ENCODE measurements around the gene SPATS2L. TPM values are rescaled to one million over a fixed set of nuclear protein-coding genes. Genes with fewer than 3 reads are reported as not detected.

Gene SPATS2L
- total RNA-seq, 4 donors from 2014 or later, result 68.1 to 115 (median 94.9) TPM

- TF ChIP-seq, protein P1, sequence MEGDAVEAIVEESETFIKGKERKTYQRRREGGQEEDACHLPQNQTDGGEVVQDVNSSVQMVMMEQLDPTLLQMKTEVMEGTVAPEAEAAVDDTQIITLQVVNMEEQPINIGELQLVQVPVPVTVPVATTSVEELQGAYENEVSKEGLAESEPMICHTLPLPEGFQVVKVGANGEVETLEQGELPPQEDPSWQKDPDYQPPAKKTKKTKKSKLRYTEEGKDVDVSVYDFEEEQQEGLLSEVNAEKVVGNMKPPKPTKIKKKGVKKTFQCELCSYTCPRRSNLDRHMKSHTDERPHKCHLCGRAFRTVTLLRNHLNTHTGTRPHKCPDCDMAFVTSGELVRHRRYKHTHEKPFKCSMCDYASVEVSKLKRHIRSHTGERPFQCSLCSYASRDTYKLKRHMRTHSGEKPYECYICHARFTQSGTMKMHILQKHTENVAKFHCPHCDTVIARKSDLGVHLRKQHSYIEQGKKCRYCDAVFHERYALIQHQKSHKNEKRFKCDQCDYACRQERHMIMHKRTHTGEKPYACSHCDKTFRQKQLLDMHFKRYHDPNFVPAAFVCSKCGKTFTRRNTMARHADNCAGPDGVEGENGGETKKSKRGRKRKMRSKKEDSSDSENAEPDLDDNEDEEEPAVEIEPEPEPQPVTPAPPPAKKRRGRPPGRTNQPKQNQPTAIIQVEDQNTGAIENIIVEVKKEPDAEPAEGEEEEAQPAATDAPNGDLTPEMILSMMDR (IDR thresholded peaks at IDR 0.05), result no peak
- peak; percentile 97 for ATAC-seq (ENCODE audit: low FRiP score)
- DNase-seq (ENCODE audit: low spot score), result no peak
These were observed 160.2 kb downstream of the SPATS2L start for GRCh38 chr2:200466425-200467418.

- TF ChIP-seq, protein P1 (IDR thresholded peaks at IDR 0.05), result no peak
- no peak for ATAC-seq (ENCODE audit: low FRiP score)
- DNase-seq (ENCODE audit: low spot score), result no peak
These were observed 161.6 kb downstream of the SPATS2L start for GRCh38 chr2:200467806-200468681.

GRCh38 chr2:200469708-200470211, 163.3 kb downstream of the SPATS2L start:
- ATAC-seq (ENCODE audit: low FRiP score) (no peak), DNase-seq (ENCODE audit: low spot score) (no peak)
- TF ChIP-seq, protein P1 (IDR thresholded peaks at IDR 0.05), result no peak

DNA sequence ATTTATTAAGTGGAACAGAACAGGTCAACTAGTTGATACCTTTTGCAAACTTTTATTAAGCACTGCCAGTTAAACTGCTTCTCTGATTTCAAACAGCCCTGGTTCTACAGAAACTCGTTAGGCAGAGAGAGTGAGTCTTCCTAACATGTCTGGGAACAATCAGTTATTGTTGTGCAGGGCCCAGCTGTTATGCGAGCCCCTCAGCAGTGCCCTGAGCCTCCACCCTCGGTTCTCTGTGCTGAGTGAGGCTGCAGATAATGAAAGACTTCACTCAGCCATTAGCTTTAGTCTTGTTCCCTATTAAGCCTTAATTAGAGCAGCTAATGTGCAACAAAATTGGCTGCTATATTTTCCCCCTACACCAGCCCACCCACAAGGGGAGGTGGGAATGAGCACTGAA, 163.7 kb downstream of the SPATS2L start:
- ATAC-seq (ENCODE audit: low FRiP score), result no peak
- TF ChIP-seq, protein P1 (IDR thresholded peaks at IDR 0.05), result no peak
- no peak for DNase-seq (ENCODE audit: low spot score)

DNA sequence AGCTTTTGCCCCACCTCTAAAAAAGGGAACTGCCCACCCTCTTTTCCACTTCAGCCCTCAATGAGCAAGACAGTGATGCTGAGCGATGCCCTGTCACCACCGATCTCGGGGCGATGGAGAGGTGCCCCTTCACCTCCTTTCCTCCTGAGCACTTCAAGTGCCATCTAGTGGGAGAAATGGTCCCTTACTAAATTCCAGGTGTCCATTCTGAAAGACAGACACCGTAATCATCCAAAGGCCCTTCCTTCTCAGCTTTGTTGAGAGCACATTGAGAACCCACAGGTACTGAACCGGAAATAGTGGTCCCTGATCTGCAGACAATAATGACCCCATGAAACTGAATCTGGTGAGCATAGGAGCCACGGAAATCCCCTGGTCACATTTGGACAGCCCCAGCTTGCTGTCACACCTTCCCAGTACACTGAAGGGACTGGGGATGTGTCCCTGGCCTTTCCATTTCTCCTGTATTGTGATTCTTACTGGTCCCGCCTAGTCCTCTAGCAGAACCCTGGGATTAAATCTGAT, 164.9 kb downstream of the SPATS2L start:
- ATAC-seq (ENCODE audit: low FRiP score) (no peak), DNase-seq (ENCODE audit: low spot score) (no peak)
- TF ChIP-seq, protein P1 (IDR thresholded peaks at IDR 0.05), result no peak

DNA sequence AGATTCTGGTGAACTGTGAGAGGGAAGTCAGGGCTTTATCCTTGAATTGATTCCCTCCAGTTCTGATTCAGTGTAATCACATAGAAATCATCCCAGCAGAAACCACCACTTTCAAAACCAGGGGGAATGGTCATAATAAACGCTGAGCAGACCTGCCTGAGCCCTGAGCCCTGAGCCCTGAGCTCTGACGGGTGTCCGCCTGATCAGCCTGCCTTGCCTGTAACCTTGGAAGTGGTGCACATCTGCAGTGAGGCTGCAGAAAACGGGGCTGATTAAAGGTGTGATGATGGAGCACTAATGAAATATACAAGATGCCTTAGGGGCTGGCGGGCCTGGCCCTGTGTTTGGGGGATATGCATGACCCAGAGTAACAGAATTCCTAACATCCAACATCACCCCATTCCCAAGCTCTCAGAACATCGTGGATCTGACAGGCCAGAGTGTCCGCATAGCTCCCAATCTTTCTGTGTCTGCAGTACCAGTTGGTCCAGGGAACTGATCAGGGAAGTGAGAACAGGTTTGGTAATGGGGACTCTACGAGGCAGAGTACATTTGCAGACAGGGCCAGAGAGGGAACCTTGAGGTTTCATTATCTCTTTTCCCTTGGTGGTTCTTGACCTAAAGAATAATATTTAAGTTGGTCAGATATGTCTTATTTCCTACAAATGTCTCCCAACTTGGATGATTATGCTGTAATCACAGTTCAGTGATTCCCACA, 165.6 kb downstream of the SPATS2L start:
- ATAC-seq (ENCODE audit: low FRiP score), result no peak

More for the DNA sequence above, 165.6 kb downstream of the SPATS2L start:
- TF ChIP-seq, protein P1 (IDR thresholded peaks at IDR 0.05), result no peak
- DNase-seq (ENCODE audit: low spot score), result no peak
